ENCODE results near the gene SYPL2. TPM values are rescaled to one million over a fixed set of nuclear protein-coding genes. Genes with fewer than 3 reads are reported as not detected.

SYPL2 gene
- total RNA-seq, 2 experiments from 2014 or later = not detected

GRCh38 chr1:109499661-109500536 is 33.6 kb downstream of the SYPL2 start:
- intact Hi-C loops (cut with micrococcal nuclease) = no loop called here
- no peaks in the 10 kb centered on the region for H3K27me3 Mint-ChIP-seq
- ATAC-seq (peak; percentile 37), DNase-seq (peak; percentile 77)
- peak overlapping the region; percentile 79 for H3K27ac Mint-ChIP-seq
- H3K4me1 Mint-ChIP-seq (ENCODE audit: low read depth) = peaks cover 86% of the 10 kb centered on the region
- no peak overlapping the region for H3K4me3 Mint-ChIP-seq
- H3K36me3 Mint-ChIP-seq (ENCODE audit: low read depth) = peaks cover 7% of the 10 kb centered on the region
- no peaks in the 10 kb centered on the region for H3K9me3 Mint-ChIP-seq
- ChIA-PET POLR2A (interaction anchor here (0.9 to 6.9 kb wide), 5 partner anchors 10 to 74 kb away, joined by 4 to 48 read pairs (median 5); partner anchors contain the start of genes AMIGO1, ATXN7L2 and PSMA5), CTCF (interaction anchor here (0.7 to 40.7 kb wide), 13 partner anchors 7 to 101 kb away, joined by 3 to 1390 read pairs (median 12); partner anchors contain the start of genes AMIGO1, ATXN7L2, CYB561D1 and GNAI3)
- TF ChIP-seq CTCF (IDR thresholded peaks at IDR 0.05) = peak; percentile 64

- H3K36me3 Mint-ChIP-seq (ENCODE audit: low read depth) = peaks cover 7% of the 10 kb centered on the region
- POLR2A ChIA-PET = interaction anchor here (0.9 to 6.9 kb wide), 3 partner anchors 9 to 75 kb away, joined by 3 to 48 read pairs (median 4); partner anchors contain the start of gene AMIGO1
- TF ChIP-seq CTCF (IDR thresholded peaks at IDR 0.05) = no peak
- H3K27ac Mint-ChIP-seq = no peak overlapping the region
- no peaks in the 10 kb centered on the region for H3K9me3 Mint-ChIP-seq
- CTCF ChIA-PET = interaction anchor here (2.6 to 40.7 kb wide), 5 partner anchors 8 to 31 kb away, joined by 12 to 1390 read pairs (median 34); partner anchors contain the start of genes AMIGO1, CYB561D1 and GPR61
- no peak overlapping the region for H3K4me3 Mint-ChIP-seq
- no peaks in the 10 kb centered on the region for H3K27me3 Mint-ChIP-seq
- intact Hi-C loops (cut with micrococcal nuclease) = no loop called here
- ATAC-seq (no peak), DNase-seq (no peak)
- H3K4me1 Mint-ChIP-seq (ENCODE audit: low read depth) = peaks cover 86% of the 10 kb centered on the region
These were observed 34.6 kb downstream of the SYPL2 start for GRCh38 chr1:109500941-109501381.

- no peaks in the 10 kb centered on the region for H3K27me3 Mint-ChIP-seq
- peaks cover 7% of the 10 kb centered on the region for H3K36me3 Mint-ChIP-seq (ENCODE audit: low read depth)
- H3K4me3 Mint-ChIP-seq = no peak overlapping the region
- ChIA-PET CTCF (interaction anchor here (0.6 to 40.7 kb wide), 7 partner anchors 9 to 139 kb away, joined by 3 to 1390 read pairs (median 5); partner anchors contain the start of genes CYB561D1 and GPR61), POLR2A (interaction anchor here (0.7 to 6.9 kb wide), 5 partner anchors 8 to 1689 kb away, joined by 3 to 48 read pairs (median 4); partner anchors contain the start of gene AMIGO1)
- intact Hi-C loops (cut with micrococcal nuclease) = no loop called here
- H3K27ac Mint-ChIP-seq = peak overlapping the region; percentile 87
- TF ChIP-seq CTCF (IDR thresholded peaks at IDR 0.05) = no peak
- no peak for DNase-seq
- no peaks in the 10 kb centered on the region for H3K9me3 Mint-ChIP-seq
- peak; percentile 5 for ATAC-seq
- H3K4me1 Mint-ChIP-seq (ENCODE audit: low read depth) = peaks cover 82% of the 10 kb centered on the region
These were observed 35.5 kb downstream of the SYPL2 start for GRCh38 chr1:109501644-109502363.

GRCh38 chr1:109502364-109502851 is 36.1 kb downstream of the SYPL2 start:
- Mint-ChIP-seq H3K36me3 (ENCODE audit: low read depth) (peaks cover 7% of the 10 kb centered on the region), H3K9me3 (no peaks in the 10 kb centered on the region), H3K4me1 (ENCODE audit: low read depth) (peaks cover 82% of the 10 kb centered on the region), H3K4me3 (peak overlapping the region; percentile 36), H3K27ac (peak overlapping the region; percentile 87), H3K27me3 (no peaks in the 10 kb centered on the region)
- DNase-seq = peak; percentile 52
- POLR2A ChIA-PET = interaction anchor here (0.7 to 6.9 kb wide), 6 partner anchors 7 to 1689 kb away, joined by 3 to 48 read pairs (median 4); partner anchors contain the start of genes AMIGO1 and CYB561D1
- ATAC-seq = peak; percentile 64
- CTCF ChIA-PET = interaction anchor here (0.6 to 40.7 kb wide), 6 partner anchors 9 to 138 kb away, joined by 3 to 1390 read pairs (median 4); partner anchors contain the start of genes CYB561D1 and GPR61
- intact Hi-C loops (cut with micrococcal nuclease) = no loop called here
- TF ChIP-seq CTCF (IDR thresholded peaks at IDR 0.05) = no peak
